Measurements from ENCODE around the gene BMPR1B.

Gene BMPR1B

DNA sequence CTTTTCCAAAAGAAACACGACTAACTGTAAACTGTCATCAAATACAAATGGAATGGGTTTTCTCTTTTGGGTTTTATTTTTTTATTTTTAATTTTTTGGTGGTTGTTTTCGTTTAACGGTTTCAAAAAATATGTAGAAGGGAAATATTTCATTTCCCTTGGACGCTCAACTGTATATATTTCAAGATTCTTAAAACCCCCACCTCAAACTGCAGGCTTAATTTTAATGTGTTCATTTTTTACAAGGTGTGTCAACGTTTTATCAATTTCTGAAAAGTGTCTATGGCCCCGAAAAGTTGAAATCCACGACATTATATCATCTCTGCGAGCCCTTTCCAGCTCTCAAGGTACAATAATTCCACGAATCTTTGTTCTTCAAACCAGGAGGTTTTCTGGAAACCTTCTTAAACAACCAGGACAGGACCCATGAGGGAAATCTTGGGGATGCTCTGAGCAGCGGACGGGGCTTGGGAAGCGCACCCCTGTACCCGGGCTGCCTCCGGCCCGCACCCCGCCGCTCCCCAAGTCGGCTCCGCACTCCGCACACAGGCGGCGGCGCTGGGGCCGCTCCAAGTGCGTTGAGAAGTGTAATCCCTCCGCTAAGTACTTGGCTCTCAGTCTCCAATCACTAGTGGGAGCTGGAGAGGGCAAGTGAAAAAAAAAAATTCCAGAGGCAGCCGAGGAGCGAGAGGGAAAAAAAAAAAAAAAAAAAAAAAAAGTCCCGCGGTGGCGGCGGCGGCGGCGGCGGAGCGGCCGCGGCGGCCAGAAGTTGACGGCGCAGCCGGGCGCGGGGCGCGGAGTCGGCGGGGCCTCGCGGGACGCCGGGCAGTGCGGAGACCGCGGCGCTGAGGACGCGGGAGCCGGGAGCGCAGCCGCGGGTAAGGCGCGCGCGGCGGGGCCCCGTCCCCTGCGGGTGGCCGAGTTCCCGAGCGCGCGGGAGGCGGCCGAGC, at the start of gene BMPR1B:
Gene BMPR1B, plus strand, starts transcription at position 764 of the 949 bp plus-strand sequence. CDS start 346,470 bp downstream, outside the sequence.
- no peak for DNase-seq

- no peak for DNase-seq
Measured at GRCh38 chr4:94711635-94712034, 46.1 kb upstream of the BMPR1B start.

DNA sequence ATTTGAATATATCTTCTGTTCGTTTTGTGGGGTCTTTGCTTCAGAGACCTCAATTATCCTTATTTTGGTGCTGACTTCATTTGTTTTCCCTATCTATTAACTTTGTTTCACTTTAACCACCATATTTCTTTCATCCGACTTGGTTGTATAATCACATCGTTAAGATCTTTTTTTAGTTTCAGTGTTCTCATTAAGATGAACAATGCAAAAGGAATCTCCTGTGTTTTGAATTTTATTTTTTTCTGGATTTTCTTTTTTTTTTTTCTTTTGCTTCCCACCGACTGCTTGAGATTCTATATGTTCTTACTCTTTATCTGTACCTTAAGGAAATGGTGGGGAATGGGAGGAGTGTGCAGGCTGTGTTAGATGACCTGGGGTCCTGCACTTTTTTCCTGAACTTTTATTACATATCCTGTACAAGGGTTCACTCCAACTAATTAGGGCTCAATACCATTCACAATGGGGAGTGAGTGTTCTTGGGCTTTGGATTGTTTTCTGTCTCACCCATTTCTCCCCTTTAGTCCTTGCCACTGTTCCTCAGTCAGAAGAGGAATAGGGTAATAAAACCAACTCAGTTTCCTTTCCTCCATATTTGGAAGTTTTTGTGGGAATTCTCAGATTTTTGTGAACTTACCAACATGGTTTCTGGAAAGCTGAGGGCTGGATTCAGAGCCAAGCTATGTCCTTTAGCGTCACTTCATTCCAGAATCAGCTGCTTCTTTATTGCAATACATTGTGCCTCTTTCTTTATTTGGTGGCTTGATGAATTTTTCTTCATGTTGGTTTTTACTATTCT, 43.2 kb upstream of the BMPR1B start:
- no peak for DNase-seq

- DNase-seq = no peak
Measured at GRCh38 chr4:94715726-94716125, 42.0 kb upstream of the BMPR1B start.

- DNase-seq = no peak
Measured at GRCh38 chr4:94721310-94721709, 36.4 kb upstream of the BMPR1B start.

- no peak for DNase-seq
Measured at GRCh38 chr4:94722270-94722669, 35.5 kb upstream of the BMPR1B start.

DNA sequence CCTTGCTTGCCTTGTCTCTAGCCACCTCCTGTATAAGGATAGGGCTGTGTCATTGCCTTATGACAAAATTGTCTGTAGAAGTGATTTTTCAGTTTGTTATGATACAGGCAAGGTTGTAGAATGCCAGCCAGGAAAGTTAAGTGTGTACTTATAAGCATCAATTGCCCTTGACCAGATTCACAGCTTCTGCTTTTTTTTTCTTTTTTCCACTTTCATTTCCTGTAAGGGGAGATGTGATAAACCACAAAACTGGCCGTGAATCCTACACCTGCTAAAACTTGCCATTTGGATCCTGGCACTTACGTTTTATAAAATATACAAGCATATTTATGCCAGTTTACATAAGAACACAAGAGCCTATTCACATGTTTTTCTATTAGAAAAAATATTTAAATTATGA, 35.0 kb upstream of the BMPR1B start:
- no peak for DNase-seq

DNA sequence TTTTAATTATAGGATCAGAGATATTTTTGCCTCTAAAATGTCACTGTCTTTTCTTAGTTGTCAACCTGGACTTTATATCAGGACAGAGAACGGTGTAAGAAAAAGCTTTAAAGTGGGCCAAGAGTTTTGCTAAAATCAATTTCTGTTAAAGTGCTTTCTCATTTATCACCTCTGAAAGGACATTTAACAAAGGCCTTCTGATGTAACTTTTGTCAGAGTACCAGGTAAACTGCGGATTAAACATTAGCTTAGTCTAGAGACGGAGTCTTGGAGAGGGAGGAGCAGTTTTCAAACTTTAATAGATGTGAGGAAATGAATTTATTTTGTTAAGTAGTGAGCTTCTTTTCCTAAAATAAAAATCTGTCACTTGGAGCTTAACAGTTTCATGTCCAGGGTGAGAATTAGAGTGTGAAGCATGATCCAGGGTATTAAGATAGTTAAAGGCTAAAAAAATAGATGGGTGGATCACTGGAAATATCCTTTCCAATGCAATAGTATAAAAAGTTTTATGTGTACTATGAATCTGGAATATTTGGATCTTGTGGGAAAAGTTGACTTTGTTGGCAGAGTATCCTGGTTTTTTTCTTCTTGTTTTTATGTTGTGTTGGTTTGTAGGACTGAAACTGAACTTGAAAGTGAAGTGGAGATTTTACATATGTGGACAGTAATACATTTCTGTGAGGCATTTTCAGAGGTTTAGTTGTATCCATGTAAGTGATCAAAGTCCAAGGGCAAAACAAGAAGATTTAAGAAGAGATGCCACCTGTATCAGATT, 33.6 kb upstream of the BMPR1B start:
- DNase-seq = no peak

DNA sequence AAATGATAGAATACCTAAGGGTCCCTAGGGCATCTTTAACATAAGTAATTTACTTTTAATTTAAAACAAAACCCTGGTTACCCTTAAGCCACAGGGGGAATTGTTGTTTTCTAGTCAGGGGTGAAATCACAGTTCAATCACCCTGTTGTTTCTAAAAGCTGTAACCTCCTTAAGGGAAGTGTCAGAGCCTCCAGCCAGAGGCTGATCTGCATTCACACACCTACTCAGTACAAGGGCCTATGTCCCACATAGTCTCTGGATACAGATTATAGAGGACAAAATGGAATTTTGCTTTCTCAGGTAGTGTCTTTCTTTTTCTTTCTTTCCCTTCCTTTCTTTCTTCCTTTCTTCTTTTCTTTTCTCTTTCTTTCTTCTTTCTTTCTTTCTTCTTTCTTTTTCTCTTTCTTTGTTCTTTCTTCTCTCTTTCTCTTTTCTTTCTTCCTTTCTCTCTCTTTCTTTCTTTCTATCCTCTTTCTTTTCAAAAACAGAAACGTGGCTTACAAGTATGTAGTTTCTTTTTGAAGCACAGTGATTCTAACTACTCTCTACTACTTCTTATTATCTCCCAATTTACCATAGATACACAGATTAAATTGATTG, 31.1 kb upstream of the BMPR1B start:
- no peak for DNase-seq

- no peak for DNase-seq
Measured at GRCh38 chr4:94728056-94728766, 29.5 kb upstream of the BMPR1B start.

- DNase-seq = no peak
Measured at GRCh38 chr4:94732358-94732698, 25.4 kb upstream of the BMPR1B start.

- no peak for DNase-seq
Measured at GRCh38 chr4:94739741-94740140, 18.0 kb upstream of the BMPR1B start.

GRCh38 chr4:94741304-94741703, 16.5 kb upstream of the BMPR1B start:
- DNase-seq = no peak

GRCh38 chr4:94743838-94744237, 13.9 kb upstream of the BMPR1B start:
- DNase-seq = peak; percentile 13

DNA sequence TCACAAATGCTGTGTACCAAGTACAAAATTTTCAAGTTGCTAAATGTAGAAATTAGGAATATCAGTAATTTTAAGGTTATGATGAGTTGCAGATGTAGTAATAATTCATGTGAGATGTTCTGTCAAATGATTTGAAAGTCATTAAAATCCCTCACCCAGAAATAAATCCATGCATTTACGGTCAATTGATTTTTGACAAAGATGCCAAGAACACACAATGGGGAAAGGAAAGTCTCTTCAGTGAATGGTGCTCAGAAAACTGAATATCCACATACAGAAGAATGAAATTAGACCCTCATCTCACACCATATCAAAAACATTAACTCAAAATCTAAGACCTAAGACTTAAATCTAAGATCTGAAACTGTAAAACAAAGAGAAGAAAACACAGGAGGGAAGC, 12.9 kb upstream of the BMPR1B start:
- no peak for DNase-seq

DNA sequence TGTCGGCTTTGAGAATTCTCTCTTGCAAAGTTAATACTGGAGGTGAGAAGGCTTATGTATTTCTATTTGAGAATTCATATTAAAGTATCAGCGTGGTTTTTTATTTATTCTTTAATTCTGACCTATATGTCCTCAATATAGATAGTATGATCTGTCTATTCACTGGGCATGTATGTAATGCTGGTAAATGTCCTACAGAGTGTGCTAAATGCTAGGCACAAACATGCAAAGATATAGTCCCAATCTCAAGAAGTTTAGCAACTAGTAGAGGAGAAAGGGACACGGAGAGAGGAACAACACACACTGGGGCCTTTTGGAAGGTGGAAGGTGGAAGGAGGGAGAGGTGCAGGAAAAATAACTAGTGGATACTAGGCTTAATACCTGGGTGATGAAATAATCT, 11.0 kb upstream of the BMPR1B start:
- DNase-seq = no peak

DNA sequence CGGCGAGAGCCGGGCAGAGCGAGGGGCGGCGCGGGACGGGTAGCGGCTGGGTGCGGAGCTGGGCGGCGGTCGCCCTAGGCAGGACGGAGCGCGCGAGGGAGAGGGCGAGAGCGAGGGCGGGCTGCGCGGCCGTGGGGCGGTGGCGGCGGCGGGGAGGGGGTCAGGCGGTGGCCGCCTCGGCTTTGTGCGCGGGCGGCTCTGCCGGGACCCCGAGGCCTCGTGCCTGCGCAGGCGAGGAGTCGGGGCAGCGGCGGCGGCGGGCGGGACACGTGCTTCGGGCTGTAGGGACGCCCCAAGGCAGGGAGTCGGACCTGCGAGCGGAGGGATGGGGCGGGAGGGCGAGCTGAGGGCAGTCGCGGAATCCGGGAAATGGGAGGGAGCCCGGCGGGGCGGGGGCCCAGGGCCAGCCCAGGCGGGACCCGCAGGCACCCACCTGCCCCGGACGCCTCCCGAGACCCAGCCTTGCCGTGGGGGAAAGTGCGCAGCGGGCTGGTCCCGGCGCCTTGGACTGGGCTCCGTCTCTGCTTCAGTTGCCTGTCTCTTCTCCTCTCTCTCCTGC, 465 bp downstream of the BMPR1B start:
- DNase-seq = no peak

DNA sequence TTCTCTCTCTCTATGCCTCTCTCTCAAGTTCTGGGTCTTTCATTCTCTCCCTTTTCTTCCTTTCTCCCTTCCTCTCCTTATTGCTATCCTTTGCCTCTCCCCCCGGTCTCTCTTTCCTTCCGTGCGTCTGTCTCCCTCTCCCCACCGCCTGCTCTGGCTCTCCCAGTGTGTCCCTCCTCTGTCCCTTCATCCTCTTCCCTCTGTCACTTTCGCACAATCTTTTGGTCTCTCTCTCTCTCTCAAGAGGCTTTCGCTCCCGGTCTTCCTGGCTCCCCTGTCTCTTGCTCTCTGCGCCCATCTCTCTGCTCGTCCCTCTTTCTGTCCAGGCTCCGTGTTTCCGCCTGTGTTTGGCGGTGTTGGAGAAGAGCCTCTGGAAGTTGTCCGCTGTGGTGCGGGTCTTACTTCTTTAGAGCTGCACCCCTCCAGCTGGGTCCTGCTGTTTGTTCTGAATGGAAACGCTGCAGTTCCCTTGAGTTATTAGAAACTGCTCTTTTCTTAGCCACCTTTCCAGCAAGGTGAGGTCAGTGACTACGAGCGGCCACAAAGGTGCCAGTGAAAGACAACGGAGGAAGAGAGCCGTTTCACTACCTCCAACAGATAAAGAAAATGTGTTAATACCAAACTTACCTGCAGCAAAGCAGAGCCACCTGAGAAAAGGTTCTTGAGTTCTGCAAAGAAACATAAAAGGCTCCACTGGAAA, 1.1 kb downstream of the BMPR1B start:
- no peak for DNase-seq

DNA sequence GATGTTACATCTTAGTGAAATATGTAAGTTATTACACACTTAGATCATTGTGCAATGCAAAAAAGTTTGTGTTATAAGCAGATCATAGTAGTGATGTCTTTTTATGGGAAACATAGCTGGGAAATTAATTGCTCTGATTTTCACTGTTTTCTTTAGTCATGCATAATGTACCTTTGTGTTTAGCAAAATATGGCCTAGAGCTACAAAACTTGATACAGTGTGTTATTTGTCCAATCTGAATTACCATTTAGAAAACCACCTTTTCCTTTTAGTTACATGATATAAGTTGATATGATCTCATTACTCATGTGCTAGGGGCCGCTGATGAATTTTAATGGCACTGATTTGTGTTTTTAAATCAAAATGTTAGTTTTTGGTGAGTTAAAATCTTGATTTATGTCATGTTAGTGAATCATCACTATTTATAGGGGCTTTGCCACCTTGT, 2.0 kb downstream of the BMPR1B start:
- DNase-seq = no peak

DNA sequence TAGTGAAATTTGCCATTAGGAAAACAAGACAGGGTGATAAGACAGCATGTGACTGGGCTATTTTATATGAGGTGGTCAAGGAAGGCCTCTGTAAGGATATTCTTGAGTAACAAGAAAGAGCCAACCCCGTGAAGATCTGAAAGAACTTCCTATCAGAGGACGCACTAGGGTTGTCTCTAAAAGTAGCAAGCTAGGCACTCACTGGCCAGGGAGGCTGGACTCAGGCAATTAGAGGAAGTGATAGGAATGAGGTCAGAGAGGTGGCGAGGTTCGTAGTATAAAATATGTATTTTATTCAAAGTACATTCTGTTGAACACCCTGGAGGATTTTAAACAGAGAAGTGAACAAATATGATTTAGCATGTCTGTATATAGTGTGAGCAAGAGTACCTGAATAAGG, 4.6 kb downstream of the BMPR1B start:
- no peak for DNase-seq

- no peak for DNase-seq
Measured at GRCh38 chr4:94763005-94763404, 5.2 kb downstream of the BMPR1B start.
